ENCODE results near the gene SKA1. TPM values are rescaled to one million over a fixed set of nuclear protein-coding genes. Genes with fewer than 3 reads are reported as not detected.

SKA1 gene
- total RNA-seq, 1 experiment from 2014 or later, result 20.6 TPM

DNA sequence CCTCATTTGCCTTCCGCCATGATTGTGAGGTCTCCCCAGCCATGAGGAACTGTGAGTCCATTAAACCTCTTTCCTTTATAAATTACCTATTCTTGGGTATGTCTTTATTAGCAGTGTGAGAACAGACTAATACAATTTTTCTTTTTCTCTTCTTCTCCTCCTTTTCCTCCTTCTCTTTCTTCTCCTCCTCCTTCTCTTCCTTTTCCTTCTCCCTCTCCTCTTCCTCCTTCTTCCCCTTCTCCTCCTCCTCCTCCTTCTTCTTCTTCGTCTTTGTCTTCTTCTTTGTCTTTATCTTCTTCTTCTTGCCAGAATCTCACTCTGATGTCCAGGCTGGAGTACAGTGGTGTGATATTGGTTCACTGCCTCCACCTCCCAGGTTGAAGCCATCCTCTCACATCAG, 20.2 kb downstream of the SKA1 start:
- no peak for TF ChIP-seq CTCF (conservative IDR thresholded peaks at IDR 0.05)
- no peak overlapping the region for H3K14ac ChIP-seq (ENCODE audit: insufficient read depth, low read length)
- no peak overlapping the region for H2BK20ac ChIP-seq (ENCODE audit: low read depth, low read length, poor library complexity, severe bottlenecking)
- Mint-ChIP-seq H3K36me3 (ENCODE audit: insufficient read depth in 1 of 3, low read depth in 3 of 3) (peaks cover 17 to 24% (median 22%) of the 10 kb centered on the region in 3 experiments; a peak in 6 of 7 replicates), H3K4me1 (peaks cover 30 to 31% of the 10 kb centered on the region in 2 experiments), H3K4me3 (no peak overlapping the region), H3K27me3 (ENCODE audit: low read depth) (peaks cover 12% of the 10 kb centered on the region), H3K9me3 (no peaks in the 10 kb centered on the region), H3K27ac (no peak overlapping the region)
- no peaks in the 10 kb centered on the region for H3K27me3 ChIP-seq (ENCODE audit: insufficient read depth, low read length)
- H2BK15ac ChIP-seq (ENCODE audit: low read depth, low read length), result no peak overlapping the region
- no peak overlapping the region for H3K23ac ChIP-seq (ENCODE audit: insufficient read length, low read depth, low read length)
- H4K5ac ChIP-seq (ENCODE audit: insufficient read length, low read depth, low read length), result no peak overlapping the region
- no peak overlapping the region for H3K4ac ChIP-seq (ENCODE audit: low read depth, low read length)
- no peak overlapping the region for H2BK5ac ChIP-seq (ENCODE audit: insufficient read length, low read length)
- H3K56ac ChIP-seq (ENCODE audit: insufficient read length, low read depth, low read length), result no peak overlapping the region
- no peak overlapping the region for H3K9ac ChIP-seq (ENCODE audit: extremely low read depth, insufficient read length, low read length)
- H3K79me2 ChIP-seq (ENCODE audit: insufficient read depth, low read length), result no peaks in the 10 kb centered on the region
- no peaks in the 10 kb centered on the region for H3K79me1 ChIP-seq (ENCODE audit: insufficient read depth, low read depth, low read length, poor library complexity, severe bottlenecking)
- 100% methylated on average over 1 of the region's 2 CpGs for WGBS (ENCODE audit: extremely low coverage, insufficient read length, low lambda C conversion rate)
- H4K91ac ChIP-seq (ENCODE audit: insufficient read length, low read depth, low read length), result no peak overlapping the region
- no peak for DNase-seq
- H2BK120ac ChIP-seq (ENCODE audit: low read depth, low read length, poor library complexity, severe bottlenecking), result no peak overlapping the region
- H3K4me1 ChIP-seq (ENCODE audit: insufficient read depth, low read length), result peaks cover 4% of the 10 kb centered on the region; the same call in 1 of the 2 replicates
- no peak overlapping the region for H2BK12ac ChIP-seq (ENCODE audit: insufficient read length, low read depth, low read length)
- no peak overlapping the region for H3K27ac ChIP-seq (ENCODE audit: insufficient read length, low read depth, low read length)
- no peak overlapping the region for H3T11ph ChIP-seq (ENCODE audit: low read length)
- H4K20me1 ChIP-seq (ENCODE audit: control insufficient read depth, insufficient read depth, insufficient read length), result no peaks in the 10 kb centered on the region
- no peak overlapping the region for H3K18ac ChIP-seq (ENCODE audit: insufficient read length, low read depth, low read length)
- H2AK5ac ChIP-seq (ENCODE audit: insufficient read length, low read length), result no peak overlapping the region
- H3K9me3 ChIP-seq (ENCODE audit: control insufficient read depth, low read depth, low read length), result no peaks in the 10 kb centered on the region
- H2AFZ ChIP-seq (ENCODE audit: low read length), result no peak overlapping the region
- no peak overlapping the region for H3K4me2 ChIP-seq (ENCODE audit: insufficient read depth, insufficient read length, low read length)
- H3K23me2 ChIP-seq (ENCODE audit: insufficient read length, low read depth, low read length, poor library complexity, severe bottlenecking), result no peaks in the 10 kb centered on the region
- no peak overlapping the region for H4K8ac ChIP-seq (replicated peaks; ENCODE audit: insufficient read length, low read depth, low read length)
